Parathyroid adenoma (tissue), 2 donors: ENCODE results near the gene FURIN.

Experiments
- H2AFZ ChIP-seq: fragments of 300-600 bp; sonication (generic); one replicate; pipeline ENCODE4 v1.7.0; 2017; ENCODE audit warnings: antibody characterized with exemption, mild to moderate bottlenecking
- H3K27ac ChIP-seq: fragments of 300-600 bp; sonication (generic); one replicate; pipeline ENCODE4 v1.7.0; 2017
- H3K27me3 ChIP-seq: fragments of 300-600 bp; sonication (generic); one replicate; pipeline ENCODE4 v1.7.0; 2017; ENCODE audit warnings: low read length; ENCODE audit not compliant: control insufficient read depth, insufficient read depth
- H3K36me3 ChIP-seq: fragments of 300-600 bp; sonication (generic); one replicate; pipeline ENCODE4 v1.7.0; 2017; ENCODE audit warnings: low read length; ENCODE audit not compliant: control insufficient read depth, insufficient read depth
- H3K4me1 ChIP-seq: fragments of 300-600 bp; sonication (generic); one replicate; pipeline ENCODE4 v1.7.0; 2017; ENCODE audit warnings: control low read depth
- H3K4me2 ChIP-seq: fragments of 300-600 bp; sonication (generic); one replicate; pipeline ENCODE4 v1.7.0; 2017; ENCODE audit warnings: low read length
- H3K4me3 ChIP-seq: fragments of 300-600 bp; sonication (generic); one replicate; pipeline ENCODE4 v1.7.0; 2017; ENCODE audit warnings: low read depth, low read length
- H3K79me2 ChIP-seq: fragments of 300-600 bp; sonication (generic); one replicate; pipeline ENCODE4 v1.7.0; 2017; ENCODE audit warnings: control low read depth
- H3K9ac ChIP-seq: fragments of 300-600 bp; sonication (generic); one replicate; pipeline ENCODE4 v1.7.0; 2017; ENCODE audit warnings: mild to moderate bottlenecking
- H3K9me3 ChIP-seq: fragments of 300-600 bp; sonication (generic); one replicate; pipeline ENCODE4 v1.7.0; 2017; ENCODE audit warnings: low read length; ENCODE audit not compliant: control insufficient read depth
- CTCF ChIP-seq: fragments of 300-600 bp; sonication (generic); IDR thresholded peaks from one replicate; pipeline ENCODE4 v1.7.0; 2017; ENCODE audit warnings: antibody characterized with exemption, mild to moderate bottlenecking
- donor health status: primary hyperparathyroidism.

The FURIN gene

GRCh38 chr15:90829126-90829525, 39.3 kb upstream of the FURIN start:
- Histone ChIP-seq H3K9ac (no peak overlapping the region), H3K27me3 (no peaks in the 10 kb centered on the region), H3K4me2 (no peak overlapping the region), H3K9me3 (no peaks in the 10 kb centered on the region), H3K79me2 (no peaks in the 10 kb centered on the region), H3K4me3 (no peak overlapping the region), H3K27ac (no peak overlapping the region), H3K36me3 (no peaks in the 10 kb centered on the region), H3K4me1 (no peaks in the 10 kb centered on the region), H2AFZ (no peak overlapping the region)
- TF ChIP-seq CTCF = no peak

- H3K27ac ChIP-seq = no peak overlapping the region
- H3K4me3 ChIP-seq = no peak overlapping the region
- no peaks in the 10 kb centered on the region for H3K9me3 ChIP-seq
- TF ChIP-seq CTCF = no peak
- no peak overlapping the region for H3K9ac ChIP-seq
- H3K36me3 ChIP-seq = no peaks in the 10 kb centered on the region
- H2AFZ ChIP-seq = no peak overlapping the region
- no peaks in the 10 kb centered on the region for H3K27me3 ChIP-seq
- no peaks in the 10 kb centered on the region for H3K4me1 ChIP-seq
- H3K79me2 ChIP-seq = no peaks in the 10 kb centered on the region
- no peak overlapping the region for H3K4me2 ChIP-seq
These were observed 38.4 kb upstream of the FURIN start for GRCh38 chr15:90829942-90830440.

- TF ChIP-seq CTCF = no peak
- no peak overlapping the region for H2AFZ ChIP-seq
- H3K4me1 ChIP-seq = no peaks in the 10 kb centered on the region
These were observed 33.8 kb upstream of the FURIN start for GRCh38 chr15:90834626-90835025.

GRCh38 chr15:90836296-90836871, 32.0 kb upstream of the FURIN start:
- H3K27ac ChIP-seq = no peak overlapping the region
- no peak for TF ChIP-seq CTCF
- no peak overlapping the region for H3K4me2 ChIP-seq
- H3K9me3 ChIP-seq = no peaks in the 10 kb centered on the region
- no peaks in the 10 kb centered on the region for H3K27me3 ChIP-seq
- H3K4me3 ChIP-seq = no peak overlapping the region
- no peak overlapping the region for H2AFZ ChIP-seq
- no peak overlapping the region for H3K9ac ChIP-seq
- no peaks in the 10 kb centered on the region for H3K79me2 ChIP-seq
- no peaks in the 10 kb centered on the region for H3K4me1 ChIP-seq
- no peaks in the 10 kb centered on the region for H3K36me3 ChIP-seq

More at GRCh38 chr15:90834626-90835025, 33.8 kb upstream of the FURIN start:
- H3K4me2 ChIP-seq = no peak overlapping the region
- no peak overlapping the region for H3K9ac ChIP-seq
- H3K4me3 ChIP-seq = no peak overlapping the region
- H3K36me3 ChIP-seq = no peaks in the 10 kb centered on the region
- no peak overlapping the region for H3K27ac ChIP-seq
- no peaks in the 10 kb centered on the region for H3K9me3 ChIP-seq
- H3K79me2 ChIP-seq = no peaks in the 10 kb centered on the region
- H3K27me3 ChIP-seq = no peaks in the 10 kb centered on the region

- no peaks in the 10 kb centered on the region for H3K79me2 ChIP-seq
- no peak overlapping the region for H3K9ac ChIP-seq
- no peaks in the 10 kb centered on the region for H3K36me3 ChIP-seq
- no peaks in the 10 kb centered on the region for H3K9me3 ChIP-seq
- no peak overlapping the region for H2AFZ ChIP-seq
- no peak overlapping the region for H3K4me2 ChIP-seq
- H3K27ac ChIP-seq = no peak overlapping the region
- no peaks in the 10 kb centered on the region for H3K4me1 ChIP-seq
- no peak for TF ChIP-seq CTCF
- no peaks in the 10 kb centered on the region for H3K27me3 ChIP-seq
- no peak overlapping the region for H3K4me3 ChIP-seq
These were observed 31.3 kb upstream of the FURIN start for GRCh38 chr15:90837094-90837493.
